ENCODE measurements around the gene VPS37C.

VPS37C gene

GRCh38 chr11:61133956-61134662, 27.1 kb downstream of the VPS37C start:
- no peak overlapping the region for H3K4me2 ChIP-seq (ENCODE audit: low read depth, low read length)
- peaks cover 9% of the 10 kb centered on the region for H3K79me2 ChIP-seq (ENCODE audit: low read length)
- H3K9me3 ChIP-seq (replicated peaks; ENCODE audit: insufficient read depth, low read length) = no peaks in the 10 kb centered on the region
- H3K36me3 ChIP-seq (replicated peaks; ENCODE audit: insufficient read depth, low read length) = no peaks in the 10 kb centered on the region
- no peaks in the 10 kb centered on the region for H3K27me3 ChIP-seq (replicated peaks; ENCODE audit: insufficient read depth, low read length)
- H2AFZ ChIP-seq (ENCODE audit: low read length) = no peak overlapping the region
- TF ChIP-seq CTCF (IDR thresholded peaks at IDR 0.05; ENCODE audit: low read length) = no peak
- no peak for TF ChIP-seq EZH2 (optimal IDR thresholded peaks at IDR 0.05; ENCODE audit: low read depth, low read length)
- TF ChIP-seq EZH2phosphoT487 (IDR thresholded peaks at IDR 0.05; ENCODE audit: low read length) = no peak
- no peak overlapping the region for H3K9ac ChIP-seq (ENCODE audit: low read length)
- peaks cover 14% of the 10 kb centered on the region for H3K4me1 ChIP-seq (ENCODE audit: low read length)
- no peaks in the 10 kb centered on the region for H3F3A ChIP-seq (ENCODE audit: insufficient read depth, low read length)
- no peak for DNase-seq
- no peaks in the 10 kb centered on the region for H4K20me1 ChIP-seq (ENCODE audit: insufficient read depth, low read length)
- no peak overlapping the region for H3K4me3 ChIP-seq (ENCODE audit: low read length)
- H3K27ac ChIP-seq (ENCODE audit: low read length) = no peak overlapping the region
- H3K9me2 ChIP-seq (replicated peaks; ENCODE audit: insufficient read depth, low read length) = no peaks in the 10 kb centered on the region

- TF ChIP-seq EZH2phosphoT487 (IDR thresholded peaks at IDR 0.05; ENCODE audit: low read length) (no peak), EZH2 (optimal IDR thresholded peaks at IDR 0.05; ENCODE audit: low read depth, low read length) (no peak), CTCF (IDR thresholded peaks at IDR 0.05; ENCODE audit: low read length) (no peak)
- no peak overlapping the region for H3K27ac ChIP-seq (ENCODE audit: low read length)
These were observed 28.1 kb downstream of the VPS37C start for GRCh38 chr11:61133145-61133544.

GRCh38 chr11:61132646-61133045, 28.6 kb downstream of the VPS37C start:
- H3F3A ChIP-seq (ENCODE audit: insufficient read depth, low read length) = no peaks in the 10 kb centered on the region
- H3K79me2 ChIP-seq (ENCODE audit: low read length) = no peaks in the 10 kb centered on the region
- no peak for TF ChIP-seq CTCF (IDR thresholded peaks at IDR 0.05; ENCODE audit: low read length)
- no peak for TF ChIP-seq EZH2phosphoT487 (IDR thresholded peaks at IDR 0.05; ENCODE audit: low read length)
- TF ChIP-seq EZH2 (optimal IDR thresholded peaks at IDR 0.05; ENCODE audit: low read depth, low read length) = no peak
- no peaks in the 10 kb centered on the region for H4K20me1 ChIP-seq (ENCODE audit: insufficient read depth, low read length)
- no peak overlapping the region for H3K4me3 ChIP-seq (ENCODE audit: low read length)
- H3K27me3 ChIP-seq (replicated peaks; ENCODE audit: insufficient read depth, low read length) = no peaks in the 10 kb centered on the region
- no peak for DNase-seq
- no peaks in the 10 kb centered on the region for H3K9me3 ChIP-seq (replicated peaks; ENCODE audit: insufficient read depth, low read length)
- no peak overlapping the region for H2AFZ ChIP-seq (ENCODE audit: low read length)
- no peak overlapping the region for H3K27ac ChIP-seq (ENCODE audit: low read length)
- H3K4me1 ChIP-seq (ENCODE audit: low read length) = peaks cover 8% of the 10 kb centered on the region; the same call in 1 of the 2 replicates
- H3K9ac ChIP-seq (ENCODE audit: low read length) = no peak overlapping the region
- no peaks in the 10 kb centered on the region for H3K9me2 ChIP-seq (replicated peaks; ENCODE audit: insufficient read depth, low read length)
- H3K4me2 ChIP-seq (ENCODE audit: low read depth, low read length) = no peak overlapping the region
- no peaks in the 10 kb centered on the region for H3K36me3 ChIP-seq (replicated peaks; ENCODE audit: insufficient read depth, low read length)

More at GRCh38 chr11:61133145-61133544, 28.1 kb downstream of the VPS37C start:
- Histone ChIP-seq H4K20me1 (ENCODE audit: insufficient read depth, low read length) (no peaks in the 10 kb centered on the region), H3K9me3 (replicated peaks; ENCODE audit: insufficient read depth, low read length) (no peaks in the 10 kb centered on the region), H3K36me3 (replicated peaks; ENCODE audit: insufficient read depth, low read length) (no peaks in the 10 kb centered on the region), H3K4me1 (ENCODE audit: low read length) (peaks cover 8% of the 10 kb centered on the region; the same call in 1 of the 2 replicates), H2AFZ (ENCODE audit: low read length) (no peak overlapping the region), H3K9me2 (replicated peaks; ENCODE audit: insufficient read depth, low read length) (no peaks in the 10 kb centered on the region), H3K79me2 (ENCODE audit: low read length) (no peaks in the 10 kb centered on the region), H3K4me3 (ENCODE audit: low read length) (no peak overlapping the region), H3K4me2 (ENCODE audit: low read depth, low read length) (no peak overlapping the region), H3K9ac (ENCODE audit: low read length) (no peak overlapping the region), H3K27me3 (replicated peaks; ENCODE audit: insufficient read depth, low read length) (no peaks in the 10 kb centered on the region), H3F3A (ENCODE audit: insufficient read depth, low read length) (no peaks in the 10 kb centered on the region)
- DNase-seq = no peak
